Activated T-cell treated with anti-CD3 and anti-CD28 coated beads for 1 hour (primary cell): ENCODE results near the gene PLAC1.

Source experiments
- DNase-seq: peaks from one replicate; pipeline ENCODE4 v3.0.0-alpha.2; 2020; ENCODE audit warnings: low read depth

PLAC1 gene

GRCh38 chrX:134658002-134658759 is at the start of gene PLAC1:
Gene PLAC1, minus strand, starts transcription at chrX:134658471. Its CDS starts 91,789 bp downstream, at chrX:134566682.
- DNase-seq: no peak

- DNase-seq: no peak
Measured at GRCh38 chrX:134706138-134706537, 47.9 kb upstream of the PLAC1 start.

DNA sequence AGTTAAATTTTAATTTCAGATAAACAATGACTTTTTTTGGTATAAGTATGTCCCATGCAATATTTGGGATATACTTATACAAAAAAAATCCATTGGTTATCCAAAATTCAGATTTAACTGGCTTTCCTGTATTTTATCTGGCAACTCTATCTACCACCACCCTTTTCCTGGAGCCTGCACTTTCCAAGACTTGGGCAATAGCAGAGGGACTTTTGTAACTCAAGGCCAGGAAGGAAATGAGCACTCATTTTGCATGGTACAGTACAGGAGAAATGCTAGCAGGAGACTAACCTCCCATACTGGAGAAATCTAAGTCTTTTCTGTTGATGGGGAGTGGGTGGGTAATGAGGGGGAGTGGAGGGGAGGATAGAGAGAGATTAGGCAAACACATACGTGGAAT is 37.7 kb upstream of the PLAC1 start:
- no peak for DNase-seq

GRCh38 chrX:134694333-134695322 is 36.4 kb upstream of the PLAC1 start:
- no peak for DNase-seq

GRCh38 chrX:134693644-134694043 is 35.4 kb upstream of the PLAC1 start:
- DNase-seq: no peak

GRCh38 chrX:134692990-134693389 is 34.7 kb upstream of the PLAC1 start:
- DNase-seq: no peak

- no peak for DNase-seq
Measured at GRCh38 chrX:134692233-134692632, 34.0 kb upstream of the PLAC1 start.

- DNase-seq: no peak
Measured at GRCh38 chrX:134691453-134691852, 33.2 kb upstream of the PLAC1 start.

GRCh38 chrX:134688839-134689238 is 30.6 kb upstream of the PLAC1 start:
- DNase-seq: no peak

DNA sequence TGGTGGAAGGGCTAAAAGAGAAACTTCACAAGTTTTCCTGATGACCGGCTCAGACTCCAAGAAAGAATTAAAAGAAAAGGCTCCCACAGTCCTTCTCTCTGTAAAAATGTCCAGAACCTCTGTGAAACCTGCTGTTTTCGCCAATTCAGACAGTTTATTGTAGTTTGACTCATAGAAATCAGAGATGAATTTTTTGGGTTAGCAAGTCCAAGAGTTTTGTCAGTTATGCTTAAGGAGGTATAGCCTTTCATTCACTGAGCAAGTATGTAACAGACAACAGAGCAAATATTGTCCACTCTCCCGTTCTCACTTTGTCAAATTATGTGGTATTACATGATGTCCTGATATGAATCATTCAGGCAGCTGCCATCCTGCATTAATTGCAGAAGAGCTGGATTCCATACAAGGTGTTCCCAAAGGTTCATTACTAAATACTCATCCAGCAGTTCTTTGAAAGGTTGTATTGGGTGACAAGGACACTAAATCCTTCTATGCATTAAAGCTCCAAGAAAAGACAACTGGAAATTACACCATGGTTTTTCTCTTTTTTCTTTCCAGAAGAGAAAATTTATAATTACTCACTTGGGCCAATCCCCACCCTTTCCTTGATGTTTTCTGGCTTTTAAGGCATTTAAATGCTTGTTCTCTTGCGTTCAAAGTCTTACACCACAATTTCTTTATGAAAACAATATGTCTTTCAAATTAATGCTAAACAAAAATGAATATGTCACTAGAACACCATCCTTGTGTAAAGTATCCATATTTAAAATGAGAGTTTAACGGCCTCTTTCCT is 30.0 kb upstream of the PLAC1 start:
- no peak for DNase-seq

DNA sequence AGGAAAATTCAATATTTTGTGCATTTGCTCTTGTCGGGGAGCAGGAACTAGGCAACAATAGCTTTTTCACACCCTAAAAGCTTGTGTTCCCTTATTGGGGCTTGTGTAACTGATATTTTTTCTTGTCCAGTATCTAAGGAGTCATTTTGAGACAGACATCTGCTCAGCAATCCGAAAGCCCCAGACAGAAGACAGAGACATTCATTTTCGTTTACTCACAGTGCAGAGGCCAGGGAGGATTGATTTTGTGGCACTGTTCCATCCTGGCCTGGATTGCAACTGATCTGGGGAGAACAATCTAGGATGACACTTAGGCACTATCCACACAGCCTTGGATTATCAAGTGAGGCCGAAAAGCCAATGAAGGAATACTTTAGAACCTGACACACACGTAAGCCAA is 27.4 kb upstream of the PLAC1 start:
- no peak for DNase-seq

GRCh38 chrX:134684956-134685355 is 26.7 kb upstream of the PLAC1 start:
- no peak for DNase-seq

DNA sequence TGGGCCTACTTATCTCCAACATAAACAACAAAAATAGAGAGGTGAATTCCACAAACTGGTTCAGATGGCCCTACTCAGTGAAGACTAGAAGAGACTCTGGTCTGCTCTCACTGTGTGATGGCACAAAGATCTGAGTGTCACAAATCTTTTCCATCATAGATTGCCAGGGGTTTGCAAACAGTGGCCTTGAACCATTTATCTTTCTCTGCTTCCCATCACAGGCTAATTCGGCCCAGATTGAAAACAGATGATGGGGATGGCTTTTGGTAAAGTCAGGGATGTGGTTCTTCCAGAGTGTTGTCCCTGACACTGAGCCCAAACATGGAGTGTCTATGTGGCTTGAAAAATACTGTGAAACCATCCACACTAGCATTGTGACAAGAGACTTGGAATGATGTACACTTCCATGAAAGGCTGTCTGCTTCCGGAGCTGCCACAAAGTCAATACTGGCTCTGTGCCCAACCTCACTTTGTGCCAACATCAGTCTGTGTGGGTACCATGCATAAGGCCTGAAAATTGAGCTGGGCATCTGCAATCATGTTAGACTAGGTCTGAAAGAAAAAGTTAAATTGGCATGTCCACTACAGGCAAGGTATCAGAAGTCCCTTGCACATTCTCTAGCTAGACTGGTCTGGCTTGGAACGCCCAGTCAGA is 25.2 kb upstream of the PLAC1 start:
- DNase-seq: no peak

DNA sequence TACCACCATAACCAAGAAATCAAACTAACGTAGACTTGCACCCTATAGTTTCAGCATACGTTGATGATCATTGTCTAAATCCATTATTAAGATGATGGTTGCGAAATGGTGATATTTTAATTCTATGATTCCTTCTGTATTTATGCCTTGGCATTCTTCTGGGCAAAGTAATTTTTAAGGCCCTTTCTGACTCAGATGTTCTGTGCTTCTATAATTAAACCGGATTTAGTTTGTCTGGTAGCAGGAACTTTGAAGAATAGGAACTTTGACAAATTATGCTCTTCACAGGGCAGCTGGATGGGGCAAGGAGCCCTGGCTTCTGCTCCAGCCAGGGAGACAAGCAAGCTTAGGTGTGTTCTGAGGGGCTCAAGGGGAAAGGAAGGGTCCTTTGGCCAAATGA is 23.8 kb upstream of the PLAC1 start:
- DNase-seq: no peak

DNA sequence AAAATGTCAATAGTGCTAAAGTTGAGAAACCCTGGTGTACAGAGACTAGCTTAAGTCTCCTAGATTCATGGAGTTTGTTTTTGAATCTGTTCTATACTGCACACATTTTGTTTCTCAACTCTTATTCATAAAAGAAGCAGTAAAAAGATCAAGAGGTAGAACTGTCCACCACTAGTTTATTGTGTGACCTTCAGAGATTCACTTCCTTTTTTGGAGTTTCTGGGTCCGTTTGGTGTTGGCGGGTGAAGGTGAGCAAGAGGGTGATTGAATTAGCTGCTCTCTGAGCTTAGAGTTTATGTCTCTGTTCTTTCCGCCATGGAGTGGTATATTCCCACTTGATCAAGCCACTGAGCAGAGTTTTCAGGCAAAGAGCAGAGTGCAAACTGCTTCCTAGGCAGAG is 21.4 kb upstream of the PLAC1 start:
- no peak for DNase-seq

DNA sequence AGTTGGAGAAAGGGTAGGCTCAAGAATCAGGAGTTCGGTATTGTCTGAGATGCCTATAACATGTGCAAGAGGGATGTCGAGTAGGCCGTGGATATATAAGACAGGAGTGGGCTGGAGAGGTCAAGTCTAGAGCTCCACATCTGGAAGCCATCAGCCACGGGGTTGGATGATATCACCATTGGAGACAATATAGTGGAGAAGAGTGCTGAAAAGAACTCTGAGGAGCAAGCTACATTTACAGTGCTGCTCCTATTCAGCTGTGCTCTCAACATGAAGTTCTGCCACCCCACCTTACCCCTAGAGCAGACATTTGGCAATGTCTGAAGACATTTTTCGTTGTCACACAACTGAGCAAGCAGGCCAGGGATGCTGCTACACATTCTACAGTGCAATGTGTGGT is 20.9 kb upstream of the PLAC1 start:
- no peak for DNase-seq

DNA sequence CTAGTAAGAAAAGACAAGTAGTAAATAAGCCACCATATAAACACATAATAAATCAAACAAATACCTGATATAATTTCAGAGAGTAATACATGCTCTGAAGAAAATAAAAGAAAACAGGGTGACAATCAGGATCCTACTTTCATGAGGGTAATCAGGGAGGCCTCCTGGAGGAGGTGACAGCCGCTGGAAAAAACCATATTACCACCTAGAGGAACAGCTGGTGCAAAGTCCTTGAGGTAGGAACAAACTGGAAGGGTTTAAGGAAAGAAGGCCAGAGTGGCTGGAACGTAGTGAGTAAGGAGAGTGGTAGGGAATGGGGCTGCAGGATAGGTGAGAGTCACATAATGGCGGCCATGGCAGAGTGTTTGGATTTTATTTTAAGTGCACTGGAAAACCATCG is 19.1 kb upstream of the PLAC1 start:
- no peak for DNase-seq

- DNase-seq: no peak
Measured at GRCh38 chrX:134676436-134676835, 18.2 kb upstream of the PLAC1 start.

- DNase-seq: no peak
Measured at GRCh38 chrX:134673123-134673522, 14.9 kb upstream of the PLAC1 start.

DNA sequence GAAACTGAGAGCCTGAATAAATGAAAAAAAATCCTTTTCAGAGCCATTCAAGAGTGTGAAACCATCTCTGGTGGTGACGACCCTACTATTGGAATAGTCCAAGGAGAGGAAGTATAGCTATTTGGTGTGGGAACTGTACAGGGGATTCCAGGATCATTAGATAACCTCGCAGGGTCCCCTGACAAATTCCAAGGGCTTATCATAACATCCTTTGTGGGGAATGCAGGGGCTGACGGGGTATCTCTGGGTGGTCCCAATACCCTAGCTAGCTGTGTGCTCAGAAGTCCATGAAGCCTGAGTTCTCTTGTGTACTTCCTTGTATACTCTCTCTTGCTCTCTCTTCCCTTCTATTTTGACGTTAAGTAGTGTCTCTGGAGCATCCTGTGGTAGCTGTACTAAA is 13.8 kb upstream of the PLAC1 start:
- DNase-seq: no peak

- no peak for DNase-seq
Measured at GRCh38 chrX:134671294-134671693, 13.0 kb upstream of the PLAC1 start.
